ENCODE data around the gene ZNF296. TPM values are rescaled to one million over a fixed set of nuclear protein-coding genes. Genes with fewer than 3 reads are reported as not detected.

ZNF296 gene
- total RNA-seq, 4 donors from 2014 or later: 0.27 TPM; not detected in 3

GRCh38 chr19:45050036-45050435 is 26.2 kb downstream of the ZNF296 start:
- no peak for TF ChIP-seq CTCF (IDR thresholded peaks at IDR 0.05)
- no peak for TF ChIP-seq POLR2A (IDR thresholded peaks at IDR 0.05)
- no peak overlapping the region for H3K27ac ChIP-seq
- H3K27me3 ChIP-seq: no peaks in the 10 kb centered on the region
- no peak for DNase-seq
- no peaks in the 10 kb centered on the region for H3K9me3 ChIP-seq
- no peak overlapping the region for H3K4me3 ChIP-seq
- intact Hi-C loops (cut with DNase I; ENCODE audit: low total_unique reads): no loop called here
- no peaks in the 10 kb centered on the region for H3K4me1 ChIP-seq
- no peaks in the 10 kb centered on the region for H3K36me3 ChIP-seq

GRCh38 chr19:45049073-45049736 is 27.1 kb downstream of the ZNF296 start:
- intact Hi-C loops (cut with DNase I; ENCODE audit: low total_unique reads): no loop called here
- Histone ChIP-seq H3K9me3 (no peaks in the 10 kb centered on the region), H3K36me3 (no peaks in the 10 kb centered on the region), H3K27me3 (no peaks in the 10 kb centered on the region), H3K4me3 (no peak overlapping the region), H3K27ac (no peak overlapping the region), H3K4me1 (no peaks in the 10 kb centered on the region)
- no peak for DNase-seq
- TF ChIP-seq POLR2A (IDR thresholded peaks at IDR 0.05): no peak

- TF ChIP-seq CTCF (IDR thresholded peaks at IDR 0.05) (no peak), POLR2A (IDR thresholded peaks at IDR 0.05) (no peak)
- H3K36me3 ChIP-seq: no peaks in the 10 kb centered on the region
- H3K27ac ChIP-seq: no peak overlapping the region
- H3K9me3 ChIP-seq: no peaks in the 10 kb centered on the region
- intact Hi-C loops (cut with DNase I; ENCODE audit: low total_unique reads): no loop called here
- DNase-seq: no peak
- no peaks in the 10 kb centered on the region for H3K4me1 ChIP-seq
- H3K27me3 ChIP-seq: no peaks in the 10 kb centered on the region
- H3K4me3 ChIP-seq: no peak overlapping the region
Measured at GRCh38 chr19:45047188-45047797, 29.0 kb downstream of the ZNF296 start.

- TF ChIP-seq POLR2A (IDR thresholded peaks at IDR 0.05) (no peak), CTCF (IDR thresholded peaks at IDR 0.05) (no peak)
- Histone ChIP-seq H3K4me3 (no peak overlapping the region), H3K4me1 (peaks cover 0 to 1% of the 10 kb centered on the region in 2 donors), H3K9me3 (no peaks in the 10 kb centered on the region), H3K27ac (no peak overlapping the region), H3K36me3 (no peaks in the 10 kb centered on the region), H3K27me3 (no peaks in the 10 kb centered on the region)
- intact Hi-C loops (cut with DNase I; ENCODE audit: low total_unique reads): no loop called here
- DNase-seq: no peak
Measured at GRCh38 chr19:45046355-45046754, 29.9 kb downstream of the ZNF296 start.

GRCh38 chr19:45045671-45046353 is 30.5 kb downstream of the ZNF296 start:
- Histone ChIP-seq H3K27me3 (no peaks in the 10 kb centered on the region), H3K4me3 (no peak overlapping the region), H3K9me3 (no peaks in the 10 kb centered on the region), H3K36me3 (no peaks in the 10 kb centered on the region), H3K27ac (no peak overlapping the region), H3K4me1 (peaks cover 0 to 7% of the 10 kb centered on the region in 2 donors)
- intact Hi-C loops (cut with DNase I; ENCODE audit: low total_unique reads): no loop called here
- TF ChIP-seq POLR2A (IDR thresholded peaks at IDR 0.05): no peak
- no peak for TF ChIP-seq CTCF (IDR thresholded peaks at IDR 0.05)
- no peak for DNase-seq
